Smooth muscle cell (in vitro differentiated cells): ENCODE data around the gene FAP. TPM values are rescaled to one million over a fixed set of nuclear protein-coding genes. Genes with fewer than 3 reads are reported as not detected.

Experiments used
- DNase-seq: peaks from one replicate; lab custom pipeline; 2025; ENCODE audit not compliant: unreplicated experiment; lab: John Stamatoyannopoulos, UW
- H2AFZ ChIP-seq: fragments of 200-600 bp; sonication (generic); 2 replicates; pipeline ENCODE4 v1.6.0; 2016; ENCODE audit warnings: antibody characterized with exemption, low read depth, mild to moderate bottlenecking
- H3F3A ChIP-seq: fragments of 200-600 bp; sonication (generic); 2 replicates; pipeline ENCODE4 v1.6.0; 2017; ENCODE audit warnings: antibody characterized with exemption, low read depth
- H3K27ac ChIP-seq: fragments of 200-600 bp; sonication (generic); 2 replicates; pipeline ENCODE4 v1.5.1; 2016; ENCODE audit warnings: low read depth, mild to moderate bottlenecking
- H3K27me3 ChIP-seq: fragments of 200-600 bp; sonication (generic); 2 replicates; pipeline ENCODE4 v1.6.1; 2016; ENCODE audit warnings: low read depth, mild to moderate bottlenecking
- H3K36me3 ChIP-seq: fragments of 200-600 bp; sonication (generic); 2 replicates; pipeline ENCODE4 v1.5.1; 2016; ENCODE audit warnings: low read depth
- H3K4me1 ChIP-seq: fragments of 200-600 bp; sonication (generic); 2 replicates; pipeline ENCODE4 v1.5.1; 2016; ENCODE audit warnings: low read depth
- H3K4me2 ChIP-seq: fragments of 200-600 bp; sonication (generic); 2 replicates; pipeline ENCODE4 v1.6.0; 2016; ENCODE audit warnings: mild to moderate bottlenecking
- H3K4me3 ChIP-seq: fragments of 200-600 bp; sonication (generic); 2 replicates; pipeline ENCODE4 v1.5.1; 2016; ENCODE audit warnings: mild to moderate bottlenecking
- H3K79me2 ChIP-seq: fragments of 200-600 bp; sonication (generic); 2 replicates; pipeline ENCODE4 v1.6.0; 2016; ENCODE audit warnings: low read depth, mild to moderate bottlenecking
- H3K9ac ChIP-seq: fragments of 200-600 bp; sonication (generic); 2 replicates; pipeline ENCODE4 v1.6.0; 2016; ENCODE audit warnings: low read depth
- H3K9me3 ChIP-seq: fragments of 200-600 bp; sonication (generic); replicated peaks from 2 replicates; pipeline ENCODE4 v1.5.1; 2016; ENCODE audit warnings: low read depth
- H4K20me1 ChIP-seq: fragments of 200-600 bp; sonication (generic); 2 replicates; pipeline ENCODE4 v1.6.0; 2016; ENCODE audit warnings: low read depth
- CTCF ChIP-seq: fragments of 200-600 bp; sonication (generic); IDR thresholded peaks from 2 replicates; pipeline ENCODE4 v1.5.1; 2017; ENCODE audit warnings: borderline replicate concordance, mild to moderate bottlenecking, antibody characterized with exemption; ENCODE audit not compliant: insufficient read depth, poor library complexity, severe bottlenecking
- WGBS: methylation state at CpG from one replicate; pipeline ENCODE4 v1.1.7; 2016; ENCODE audit warnings: low lambda C conversion rate; 5-methylcytosine and 5-hydroxymethylcytosine counted together
- polyA plus RNA-seq: library from polyadenylated mRNA; unstranded; fragments of >200 nt; fragmentation: Nextera tagmentation; extraction: Ambion mirVana; gene quantifications from 2 replicates; pipeline ENCODE4 v1.2.1, GENCODE V29; 2016
- total RNA-seq: library from RNA; depleted of rRNA; stranded (reverse); fragments of >200 nt; gene quantifications from 2 replicates; pipeline ENCODE4 v1.2.3, GENCODE V29; 2014

The FAP gene
- total and polyA plus RNA-seq, 2 experiments from 2014 or later, result 29.6 to 47.0 TPM

GRCh38 chr2:162175714-162176113 is 67.5 kb downstream of the FAP start:
- WGBS, result 55% methylated on average over 3 of the region's 3 CpGs
- no peaks in the 10 kb centered on the region for H3K36me3 ChIP-seq
- no peak for DNase-seq

GRCh38 chr2:162174746-162175145 is 68.5 kb downstream of the FAP start:
- H3K27ac ChIP-seq, result peak overlapping the region; percentile 71
- DNase-seq, result no peak
- no peaks in the 10 kb centered on the region for H4K20me1 ChIP-seq
- H3K4me3 ChIP-seq, result no peak overlapping the region
- TF ChIP-seq CTCF, result no peak
- H3K4me1 ChIP-seq, result no peaks in the 10 kb centered on the region
- H3K4me2 ChIP-seq, result peak overlapping the region; percentile 43
- no peak overlapping the region for H3K9ac ChIP-seq
- WGBS, result 29% methylated on average over 5 of the region's 5 CpGs
- no peaks in the 10 kb centered on the region for H3F3A ChIP-seq
- H3K9me3 ChIP-seq, result no peaks in the 10 kb centered on the region
- H3K36me3 ChIP-seq, result no peaks in the 10 kb centered on the region
- H3K27me3 ChIP-seq, result no peaks in the 10 kb centered on the region
- H3K79me2 ChIP-seq, result no peaks in the 10 kb centered on the region
- no peak overlapping the region for H2AFZ ChIP-seq

More at GRCh38 chr2:162175714-162176113, 67.5 kb downstream of the FAP start:
- Histone ChIP-seq H3K9ac (no peak overlapping the region), H3K79me2 (no peaks in the 10 kb centered on the region), H3K27ac (peak overlapping the region; percentile 71), H3K9me3 (no peaks in the 10 kb centered on the region), H3K4me2 (peak overlapping the region; percentile 43), H3F3A (no peaks in the 10 kb centered on the region), H3K27me3 (no peaks in the 10 kb centered on the region), H4K20me1 (no peaks in the 10 kb centered on the region), H3K4me3 (no peak overlapping the region), H2AFZ (no peak overlapping the region), H3K4me1 (no peaks in the 10 kb centered on the region)
- TF ChIP-seq CTCF, result no peak

- H3K9me3 ChIP-seq, result no peaks in the 10 kb centered on the region
- no peaks in the 10 kb centered on the region for H3K4me1 ChIP-seq
- DNase-seq, result no peak
- no peaks in the 10 kb centered on the region for H3K27me3 ChIP-seq
- H3K4me3 ChIP-seq, result no peak overlapping the region
- TF ChIP-seq CTCF, result no peak
- H4K20me1 ChIP-seq, result no peaks in the 10 kb centered on the region
- peak overlapping the region; percentile 55 for H3K27ac ChIP-seq
- no peaks in the 10 kb centered on the region for H3K79me2 ChIP-seq
- no peaks in the 10 kb centered on the region for H3F3A ChIP-seq
- H3K36me3 ChIP-seq, result no peaks in the 10 kb centered on the region
- no peak overlapping the region for H3K9ac ChIP-seq
- 37% methylated on average over 1 of the region's 1 CpG for WGBS
- no peak overlapping the region for H3K4me2 ChIP-seq
- no peak overlapping the region for H2AFZ ChIP-seq
Measured at GRCh38 chr2:162172802-162173370, 70.4 kb downstream of the FAP start.

GRCh38 chr2:162166745-162167144 is 76.5 kb downstream of the FAP start:
- Histone ChIP-seq H3K4me1 (no peaks in the 10 kb centered on the region), H3K4me2 (no peak overlapping the region), H3K27me3 (peaks cover 3% of the 10 kb centered on the region), H3K79me2 (no peaks in the 10 kb centered on the region), H3K9me3 (no peaks in the 10 kb centered on the region), H3K9ac (no peak overlapping the region), H3K27ac (no peak overlapping the region), H3F3A (no peaks in the 10 kb centered on the region), H2AFZ (no peak overlapping the region), H3K36me3 (no peaks in the 10 kb centered on the region), H4K20me1 (no peaks in the 10 kb centered on the region), H3K4me3 (no peak overlapping the region)
- no peak for TF ChIP-seq CTCF
- 88% methylated on average over 4 of the region's 4 CpGs for WGBS
- no peak for DNase-seq
